Lower leg skin (tissue), 4 donors: ENCODE measurements around the gene NELFCD. TPM values are rescaled to one million over a fixed set of nuclear protein-coding genes. Genes with fewer than 3 reads are reported as not detected.

ENCODE experiments used
- DNase-seq, 2 donors: peaks; one replicate each; pipeline ENCODE4 v3.0.0-alpha.2; 2019; ENCODE audit warnings: low spot score in 2 of 2
- H3K4me3 ChIP-seq: fragments of 200-600 bp; sonication (generic); 2 replicates; pipeline ENCODE4 v1.5.1; 2017; ENCODE audit warnings: mild to moderate bottlenecking, low read depth; ENCODE audit not compliant: poor library complexity, severe bottlenecking
- POLR2A ChIP-seq, 2 donors: fragments of 450-650 bp; IDR thresholded peaks; one replicate each; pipeline ENCODE4 v1.6.1; 2016 to 2017; ENCODE audit warnings: antibody characterized with exemption in 2 of 2, mild to moderate bottlenecking in 1 of 2, moderate library complexity in 1 of 2
- WGBS, 2 donors: methylation state at CpG; one replicate each; pipeline ENCODE4 v1.1.5; 2018; 5-methylcytosine and 5-hydroxymethylcytosine counted together
- intact Hi-C: fragments of 100-400 bp; cut with DNase I; formaldehyde crosslinking; loops from one replicate; pipeline ENCODE4 v1.15.0; 2023; ENCODE audit warnings: low total_unique reads
- total RNA-seq, 4 donors: library from RNA; depleted of rRNA; stranded (reverse); fragments of >200 nt; gene quantifications; one replicate each; pipeline ENCODE4 v1.1.0, GENCODE V29; 2016
- TF ChIP-seq, protein P1 (sequence below), 3 donors: fragments of 450-650 bp; IDR thresholded peaks; one replicate each; pipeline ENCODE4 v1.5.1; 2016; ENCODE audit warnings: antibody characterized with exemption in 3 of 3, mild to moderate bottlenecking in 3 of 3, moderate library complexity in 2 of 3

NELFCD gene
- total RNA-seq, 4 donors from 2014 or later, result 36.9 to 53.8 (median 44.6) TPM

- H3K4me3 ChIP-seq, result no peak overlapping the region
- DNase-seq, result no peak
- intact Hi-C loops, result no loop called here
- WGBS, 2 donors, result 86 to 89% methylated on average over 13 to 16 of the region's 17 CpGs
- TF ChIP-seq POLR2A (IDR thresholded peaks at IDR 0.05), result no peak
- TF ChIP-seq, protein P1, sequence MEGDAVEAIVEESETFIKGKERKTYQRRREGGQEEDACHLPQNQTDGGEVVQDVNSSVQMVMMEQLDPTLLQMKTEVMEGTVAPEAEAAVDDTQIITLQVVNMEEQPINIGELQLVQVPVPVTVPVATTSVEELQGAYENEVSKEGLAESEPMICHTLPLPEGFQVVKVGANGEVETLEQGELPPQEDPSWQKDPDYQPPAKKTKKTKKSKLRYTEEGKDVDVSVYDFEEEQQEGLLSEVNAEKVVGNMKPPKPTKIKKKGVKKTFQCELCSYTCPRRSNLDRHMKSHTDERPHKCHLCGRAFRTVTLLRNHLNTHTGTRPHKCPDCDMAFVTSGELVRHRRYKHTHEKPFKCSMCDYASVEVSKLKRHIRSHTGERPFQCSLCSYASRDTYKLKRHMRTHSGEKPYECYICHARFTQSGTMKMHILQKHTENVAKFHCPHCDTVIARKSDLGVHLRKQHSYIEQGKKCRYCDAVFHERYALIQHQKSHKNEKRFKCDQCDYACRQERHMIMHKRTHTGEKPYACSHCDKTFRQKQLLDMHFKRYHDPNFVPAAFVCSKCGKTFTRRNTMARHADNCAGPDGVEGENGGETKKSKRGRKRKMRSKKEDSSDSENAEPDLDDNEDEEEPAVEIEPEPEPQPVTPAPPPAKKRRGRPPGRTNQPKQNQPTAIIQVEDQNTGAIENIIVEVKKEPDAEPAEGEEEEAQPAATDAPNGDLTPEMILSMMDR (IDR thresholded peaks at IDR 0.05), result no peak
These were observed 33.8 kb downstream of the NELFCD start for GRCh38 chr20:59014680-59015389.

- WGBS, 2 donors, result 92% methylated on average over 16 of the region's 16 CpGs
- H3K4me3 ChIP-seq, result no peak overlapping the region
- intact Hi-C loops, result no loop called here
- TF ChIP-seq POLR2A (IDR thresholded peaks at IDR 0.05), result no peak
- TF ChIP-seq, protein P1 (IDR thresholded peaks at IDR 0.05), result no peak
- no peak for DNase-seq
These were observed 34.4 kb downstream of the NELFCD start for GRCh38 chr20:59015411-59015810.

GRCh38 chr20:59015812-59016711, 35.0 kb downstream of the NELFCD start:
- WGBS, 2 donors, result 86 to 88% methylated on average over 15 to 16 of the region's 16 CpGs
- no peak for TF ChIP-seq POLR2A (IDR thresholded peaks at IDR 0.05)
- TF ChIP-seq, protein P1 (IDR thresholded peaks at IDR 0.05), result no peak
- intact Hi-C loops, result no loop called here
- H3K4me3 ChIP-seq, result no peak overlapping the region
- DNase-seq, result no peak

GRCh38 chr20:59016795-59017492, 35.9 kb downstream of the NELFCD start:
- 52 to 63% methylated on average over 4 of the region's 4 CpGs for WGBS, 2 donors
- no peak overlapping the region for H3K4me3 ChIP-seq
- TF ChIP-seq POLR2A (IDR thresholded peaks at IDR 0.05), result no peak
- TF ChIP-seq, protein P1 (IDR thresholded peaks at IDR 0.05), result no peak
- intact Hi-C loops, result no loop called here
- DNase-seq, result no peak

DNA sequence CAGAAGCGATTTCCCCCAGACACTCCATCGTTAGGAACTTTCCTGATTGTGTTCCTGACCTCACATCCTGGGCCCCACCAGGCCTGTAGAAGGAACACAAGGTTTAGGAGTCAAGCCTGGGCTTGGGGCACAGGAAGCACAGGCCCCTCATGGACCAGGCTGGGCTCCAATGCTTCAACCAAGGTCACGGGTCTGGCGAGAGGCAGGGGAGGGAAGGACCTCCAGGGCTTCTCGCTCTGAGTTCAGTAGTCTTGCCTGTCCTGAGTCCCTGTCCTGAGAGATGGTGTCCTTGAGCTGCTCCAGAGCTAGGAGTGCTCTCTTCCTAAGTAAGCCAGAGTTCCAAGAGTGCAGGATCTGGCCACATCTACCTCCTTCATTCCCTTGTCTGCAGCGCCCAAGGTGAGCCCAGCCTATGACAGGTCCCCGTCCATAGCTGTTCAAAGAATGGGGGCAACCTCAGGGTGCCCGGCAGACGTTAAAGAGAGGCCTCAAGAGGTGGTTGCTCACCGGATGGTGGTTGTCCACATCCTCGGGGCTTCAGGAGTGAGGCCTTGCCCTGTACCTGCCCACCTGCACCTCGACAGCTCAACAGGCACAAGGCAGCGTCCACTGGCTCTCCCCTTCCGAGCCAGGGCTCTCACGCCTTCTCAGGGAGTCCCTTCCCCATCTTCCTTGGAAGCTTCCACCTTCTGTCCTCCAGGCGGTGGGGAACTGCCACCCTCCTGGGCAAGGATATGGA, 36.6 kb downstream of the NELFCD start:
- TF ChIP-seq, protein P1 (IDR thresholded peaks at IDR 0.05), result no peak
- TF ChIP-seq POLR2A (IDR thresholded peaks at IDR 0.05), result no peak
- no peak for DNase-seq
- 91 to 93% methylated on average over 16 of the region's 16 CpGs for WGBS, 2 donors
- no peak overlapping the region for H3K4me3 ChIP-seq
- intact Hi-C loops, result no loop called here
